KG1 (cell line): Measurements from ENCODE around the gene IGF1R.

Experiments used
- DNase-seq: peaks from one replicate; lab custom pipeline; 2025; lab: John Stamatoyannopoulos, UW

Gene IGF1R

DNA sequence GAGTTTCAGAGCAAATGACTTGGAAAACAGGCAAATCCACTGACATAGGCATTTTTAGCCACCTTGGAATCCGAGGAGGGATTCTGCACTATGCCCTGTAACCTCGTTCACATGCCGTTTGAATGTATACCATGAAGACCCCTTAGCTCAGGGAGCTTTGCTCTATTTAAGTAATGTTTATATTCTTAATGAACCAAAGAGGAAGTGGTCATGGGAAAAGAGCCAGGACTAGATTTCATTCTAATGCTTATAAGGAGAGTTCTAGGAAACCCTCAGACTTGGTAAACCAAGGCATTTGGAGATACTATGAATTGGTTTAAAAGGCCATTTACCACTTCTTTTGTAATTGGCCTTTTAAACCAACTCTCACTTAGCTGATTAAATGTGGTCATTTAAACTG is 178.9 kb downstream of the IGF1R start:
- DNase-seq = no peak

- DNase-seq = no peak
Observed at GRCh38 chr15:98830034-98830634, 181.8 kb downstream of the IGF1R start.

DNA sequence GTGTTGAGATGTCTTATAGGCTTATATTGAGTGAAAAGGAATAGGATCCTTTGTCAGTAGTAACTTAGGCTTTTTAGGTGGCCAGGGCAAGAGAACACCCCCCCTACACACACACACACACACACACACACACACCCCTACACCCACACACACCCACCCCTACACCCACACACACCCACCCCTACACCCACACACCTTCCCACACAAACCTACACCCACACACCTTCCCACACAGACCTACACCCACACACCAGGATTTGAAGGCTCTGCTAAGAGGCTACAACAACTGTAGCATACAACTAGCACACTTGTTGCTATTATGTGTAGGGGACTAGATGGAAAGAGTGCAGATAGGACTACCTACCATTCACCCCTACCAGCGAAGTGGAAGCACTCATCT is 186.6 kb downstream of the IGF1R start:
- no peak for DNase-seq

DNA sequence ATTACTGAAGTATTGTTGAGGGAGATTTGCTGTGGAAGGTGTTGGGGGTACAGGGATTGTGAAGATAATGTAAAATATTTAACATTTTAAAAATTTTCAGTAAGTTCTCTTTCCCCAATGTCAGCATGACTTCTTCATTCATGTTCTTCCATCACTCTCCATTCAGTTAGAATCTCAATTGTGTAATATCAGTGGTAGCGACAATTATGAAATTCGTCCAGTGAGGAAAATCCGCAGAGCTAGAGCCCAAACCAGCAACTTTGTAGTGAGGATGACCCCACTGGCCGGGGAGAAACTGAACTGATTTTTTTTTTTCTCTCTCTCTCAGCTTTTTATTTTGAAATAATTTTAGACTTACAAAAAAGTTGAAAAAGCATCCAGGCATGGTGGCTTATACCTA is 187.5 kb downstream of the IGF1R start:
- DNase-seq = no peak

GRCh38 chr15:98838387-98839259 is 190.3 kb downstream of the IGF1R start:
- no peak for DNase-seq

DNA sequence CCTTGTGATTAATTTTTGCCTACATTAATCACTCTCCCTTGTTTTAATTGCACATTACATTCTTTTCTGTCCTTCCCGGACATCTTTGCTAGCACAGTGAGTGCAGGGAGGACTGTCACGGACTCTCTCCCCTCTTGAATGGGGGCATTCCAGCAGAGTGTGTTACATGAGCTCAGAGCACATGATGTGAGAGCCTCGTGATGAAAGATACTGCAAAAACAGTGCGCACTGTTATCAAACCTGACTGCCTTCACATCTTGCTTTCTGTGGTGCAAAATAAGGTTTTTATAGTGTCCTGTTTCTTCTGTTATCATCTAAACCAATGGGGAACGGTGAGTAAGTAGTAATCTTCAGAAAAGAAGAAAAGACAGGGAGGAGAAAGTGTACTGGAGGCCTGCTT is 191.7 kb downstream of the IGF1R start:
- no peak for DNase-seq

GRCh38 chr15:98841419-98841970 is 193.2 kb downstream of the IGF1R start:
- DNase-seq = no peak

DNA sequence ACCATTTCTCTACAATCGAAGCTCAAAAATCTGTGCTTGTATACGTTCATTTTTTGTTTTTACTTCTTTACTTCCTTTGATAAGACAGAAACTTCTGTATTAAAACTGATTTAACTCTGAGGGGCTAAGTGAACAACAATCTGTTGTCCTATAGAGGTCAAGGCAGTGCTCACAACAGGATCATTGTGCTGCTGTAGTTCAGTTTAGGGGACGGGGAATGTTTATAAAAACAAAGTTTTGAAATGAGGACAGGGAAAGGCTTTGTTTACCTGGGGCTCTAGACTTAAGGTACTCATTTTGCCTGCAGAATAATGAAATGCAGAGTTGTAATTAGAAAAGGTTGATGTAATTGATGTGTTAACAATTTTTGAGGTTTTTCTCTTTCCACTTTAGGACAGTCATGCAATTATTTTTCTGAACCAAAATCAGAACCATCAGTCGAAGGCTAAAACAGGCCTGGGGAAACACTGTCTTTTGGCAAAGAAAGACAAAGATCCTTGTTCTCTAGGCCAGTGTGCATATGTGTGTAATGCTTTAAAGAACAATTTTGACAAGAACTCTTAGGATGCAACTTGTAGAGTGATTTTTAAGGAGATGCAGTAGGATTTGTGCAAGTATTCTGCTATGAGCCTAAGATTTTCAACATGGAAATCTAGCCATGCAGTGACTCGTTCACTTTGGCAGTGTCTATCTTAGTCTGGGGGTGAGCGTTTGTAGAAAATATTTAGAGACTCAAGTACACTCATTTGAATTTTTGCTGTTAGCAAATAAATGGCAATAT is 194.0 kb downstream of the IGF1R start:
- no peak for DNase-seq

GRCh38 chr15:98842973-98843285 is 194.6 kb downstream of the IGF1R start:
- DNase-seq = no peak

- DNase-seq = no peak
Observed at GRCh38 chr15:98843844-98844243, 195.5 kb downstream of the IGF1R start.

GRCh38 chr15:98844261-98844660 is 195.9 kb downstream of the IGF1R start:
- DNase-seq = no peak

DNA sequence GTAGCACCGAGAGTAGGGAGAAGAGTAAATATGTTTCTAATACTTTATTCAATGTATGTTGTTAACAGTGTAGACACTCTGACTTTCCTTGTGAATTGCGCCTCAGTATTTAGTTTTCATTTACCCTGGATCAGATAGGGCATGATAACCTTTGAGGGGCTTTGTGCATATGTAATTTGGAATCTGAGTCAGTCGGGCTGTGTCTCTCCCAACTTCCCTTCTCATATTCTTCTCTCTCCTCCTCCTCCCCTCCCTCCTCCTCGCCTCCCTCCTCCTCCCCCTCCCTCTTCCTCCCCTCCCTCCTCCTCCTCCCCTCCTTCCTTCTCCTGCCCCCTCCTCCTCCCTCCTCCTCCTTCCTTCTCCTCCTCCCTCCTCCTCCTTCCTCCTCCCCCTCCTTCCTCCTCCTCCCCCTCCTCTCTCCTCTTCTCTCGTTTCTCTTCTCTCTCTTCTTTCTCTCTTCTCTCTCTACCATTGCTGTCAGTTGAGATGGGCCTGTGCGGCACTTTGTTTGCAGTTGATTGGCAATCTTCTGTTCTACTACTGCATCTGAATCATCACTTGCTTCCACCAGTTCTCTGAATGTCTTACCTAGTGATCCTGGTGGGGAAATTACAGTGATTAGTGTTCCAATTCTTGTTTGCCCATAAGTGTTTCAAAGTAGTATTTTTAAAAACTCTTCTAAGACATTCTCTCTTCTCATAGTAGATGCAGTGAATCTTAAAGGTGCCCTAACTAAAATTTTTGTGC is 197.0 kb downstream of the IGF1R start:
- DNase-seq = no peak

DNA sequence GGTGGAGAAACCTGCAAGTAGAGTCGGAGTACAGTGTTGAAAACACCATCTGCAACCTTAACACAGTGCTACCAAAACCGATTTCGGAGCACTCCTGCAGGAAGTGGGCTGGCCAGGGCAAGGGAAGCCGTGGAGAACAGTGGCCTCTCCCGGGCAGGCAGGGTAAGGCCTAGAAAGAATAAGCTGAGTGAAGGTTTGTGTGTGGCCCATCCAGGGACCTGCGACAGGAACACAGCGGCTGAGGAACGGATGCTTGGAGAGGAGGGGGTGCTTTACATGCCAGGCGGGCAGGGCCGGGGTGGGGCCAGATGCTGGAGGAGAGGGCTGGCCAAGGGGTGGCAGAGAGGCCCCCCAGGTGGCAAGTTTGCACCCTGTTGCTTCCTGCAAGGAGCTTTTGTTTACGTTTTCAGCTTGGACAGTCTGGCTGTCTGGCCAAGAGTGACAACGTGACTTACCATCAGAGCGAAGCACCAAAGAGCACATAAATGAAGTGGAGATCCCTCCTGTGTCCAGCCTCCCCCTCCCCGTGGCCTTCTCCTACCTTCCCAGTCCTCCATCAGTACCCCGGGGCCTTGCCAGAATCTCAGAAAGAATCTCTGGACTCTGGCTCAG is 202.7 kb downstream of the IGF1R start:
- no peak for DNase-seq

DNA sequence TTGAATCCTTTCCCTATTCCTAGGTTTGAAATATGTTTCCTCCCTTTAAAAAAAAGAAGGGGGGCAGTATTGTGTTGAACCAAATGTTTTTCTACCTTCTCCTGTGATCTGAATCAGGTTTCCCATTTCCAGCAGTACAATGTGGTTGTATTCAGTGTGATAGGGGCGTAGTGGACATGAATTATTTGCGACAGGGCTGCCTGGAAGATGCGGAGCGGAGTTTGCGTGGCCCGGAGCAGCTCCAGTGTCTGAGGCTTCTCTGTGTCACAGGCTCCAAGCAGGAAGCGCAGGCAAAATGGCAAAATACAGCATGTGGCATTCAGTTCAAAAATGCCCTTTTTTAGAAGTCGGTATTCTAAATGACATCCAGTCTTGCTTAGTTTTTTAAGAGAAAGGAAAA is 204.8 kb downstream of the IGF1R start:
- peak; percentile 60 for DNase-seq

DNA sequence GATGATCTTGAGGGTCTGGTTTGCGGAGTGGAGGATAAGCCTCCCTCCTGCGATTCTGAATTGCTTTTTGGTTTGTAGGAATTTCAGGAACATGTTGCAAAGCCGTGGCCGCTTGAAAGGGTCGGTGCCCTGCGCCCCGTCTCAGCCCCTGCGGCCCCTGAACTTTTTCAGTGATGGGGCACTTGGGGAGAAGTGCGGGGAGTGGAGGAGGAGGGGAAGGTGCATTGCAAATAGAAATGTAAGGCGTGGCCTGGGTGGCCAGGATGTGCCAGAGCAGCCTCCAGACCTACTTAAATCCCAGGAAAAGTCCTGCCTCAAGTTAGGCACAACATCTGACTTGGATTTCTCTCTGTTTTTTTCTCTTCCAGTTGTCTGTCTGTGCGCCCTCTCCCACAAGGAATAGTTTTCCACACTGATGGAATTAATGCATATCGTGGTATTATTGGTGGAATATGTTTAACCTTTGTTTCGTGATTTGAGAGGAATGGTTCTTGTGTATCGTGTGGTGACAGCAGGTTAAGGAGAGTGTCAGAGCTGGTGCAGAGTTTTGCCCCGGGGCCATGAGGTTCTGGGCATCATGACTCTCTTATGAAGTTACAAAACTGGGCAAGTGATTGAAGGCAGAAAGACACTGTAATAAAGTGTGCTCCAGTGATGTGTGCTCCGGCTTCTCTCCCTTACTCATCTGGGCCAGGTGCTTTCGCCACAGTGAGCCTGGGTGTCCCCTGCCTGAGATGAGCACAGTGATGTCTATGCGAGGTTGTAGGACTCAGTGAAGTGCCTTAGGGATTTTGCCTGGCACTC is 205.5 kb downstream of the IGF1R start:
- DNase-seq = no peak

- DNase-seq = no peak
Observed at GRCh38 chr15:98854496-98854895, 206.2 kb downstream of the IGF1R start.

GRCh38 chr15:98855067-98855814 is 206.9 kb downstream of the IGF1R start:
- DNase-seq = no peak

- no peak for DNase-seq
Observed at GRCh38 chr15:98855815-98856531, 207.6 kb downstream of the IGF1R start.

- DNase-seq = no peak
Observed at GRCh38 chr15:98856532-98856907, 208.2 kb downstream of the IGF1R start.
